K562 (cell line): ENCODE measurements around the gene ELP1. TPM values are rescaled to one million over a fixed set of nuclear protein-coding genes. Genes with fewer than 3 reads are reported as not detected.

Source experiments
- ATAC-seq: fragments of 200-7000 bp; cut with Tn5 transposase; 3 replicates; pipeline ENCODE4 v1.9.1; 2020; ENCODE audit warnings: moderate library complexity
- BruUV-seq: library from RNA; stranded (reverse); fragments of 400-500 nt; replicated peaks from 2 replicates; lab custom pipeline; 2021; lab: Mats Ljungman, UMichigan
- CTCF ChIA-PET: fragments of 300-600 bp; formaldehyde crosslinking; extraction: SDS; loops from one replicate; lab custom pipeline; 2021; ENCODE audit warnings: low intra/inter-chr PET ratio; lab: Yijun Ruan, JAX
- POLR2A ChIA-PET: fragments of 300-600, 350-650 bp; sonication (Branson Sonifier 250); formaldehyde crosslinking; extraction: SDS; loops from one replicate; lab custom pipeline; 2021; ENCODE audit warnings: antibody characterized with exemption, inconsistent platforms; lab: Yijun Ruan, JAX
- DNase-seq, 4 experiments: peaks; one replicate each; pipeline versions ENCODE4 v3.0.0 to v3.0.0-alpha.2; 2011 to 2018; ENCODE audit warnings: low spot score in 3 of 4, mixed read lengths in 3 of 4; ENCODE audit errors: extremely low read depth in 1 of 4
- FAIRE-seq: peaks from 2 replicates; lab custom pipeline; 2011; peaks lifted over from hg19 to GRCh38; lab: Jason Lieb, UNC
- H2AFZ ChIP-seq: 2 replicates; pipeline ENCODE4 v1.6.0; 2011; ENCODE audit warnings: low read depth, low read length, control low read depth, inconsistent platforms
- H3K27ac ChIP-seq: fragments of 200-600 bp; 3 replicates; pipeline ENCODE4 v1.8.0; 2011; ENCODE audit warnings: low read depth, mild to moderate bottlenecking, control low read depth, inconsistent platforms, low read length, moderate library complexity, mixed read lengths; ENCODE audit errors: extremely low read depth
- H3K27me3 ChIP-seq, 2 experiments: fragments of 300-600 bp in 1 of 2; 2 replicates in 1 of 2; 3 replicates in 1 of 2; pipeline versions ENCODE4 v1.6.0 to v1.8.0; 2011; ENCODE audit warnings: inconsistent platforms in 2 of 2, low read length in 2 of 2, mild to moderate bottlenecking in 1 of 2, mixed read lengths in 1 of 2, moderate library complexity in 1 of 2; ENCODE audit not compliant: control insufficient read depth in 2 of 2, insufficient read depth in 2 of 2
- H3K36me3 ChIP-seq: fragments of 300-600 bp; 3 replicates; pipeline ENCODE4 v1.8.0; 2011; ENCODE audit warnings: mild to moderate bottlenecking, low read length, inconsistent platforms; ENCODE audit not compliant: control insufficient read depth, insufficient read depth
- H3K4me1 ChIP-seq, 2 experiments: fragments of 200-600 bp in 1 of 2; replicated peaks in 1 of 2; 2 replicates in 1 of 2; 3 replicates in 1 of 2; pipeline versions ENCODE4 v1.5.1 to v1.8.0; 2011; ENCODE audit warnings: inconsistent platforms in 2 of 2, low read length in 2 of 2, mild to moderate bottlenecking in 1 of 2, mixed read lengths in 1 of 2, moderate library complexity in 1 of 2; ENCODE audit not compliant: control insufficient read depth in 2 of 2, insufficient read depth in 2 of 2
- H3K4me2 ChIP-seq: 2 replicates; pipeline ENCODE4 v1.6.1; 2011; ENCODE audit warnings: low read length, control low read depth, inconsistent platforms, mixed read lengths; ENCODE audit not compliant: insufficient read depth
- H3K4me3 ChIP-seq: fragments of 200-600 bp; sonication (generic), shearing (Covaris generic); 2 replicates; pipeline ENCODE4 v1.5.1; 2016; ENCODE audit warnings: control low read depth, inconsistent platforms
- H3K79me2 ChIP-seq: fragments of 200-600 bp; 3 replicates; pipeline ENCODE4 v1.8.0; 2011; ENCODE audit warnings: low read length, inconsistent platforms; ENCODE audit not compliant: control insufficient read depth, insufficient read depth
- H3K9ac ChIP-seq, 2 experiments: 2 replicates each; pipeline versions ENCODE4 v1.6.0 to v1.6.1; 2011; ENCODE audit warnings: low read depth in 2 of 2, low read length in 2 of 2, control low read depth in 1 of 2, inconsistent platforms in 1 of 2, mild to moderate bottlenecking in 1 of 2, mixed read lengths in 1 of 2; ENCODE audit not compliant: insufficient read depth in 1 of 2
- H3K9me1 ChIP-seq: one replicate; pipeline ENCODE4 v1.6.0; 2011; ENCODE audit warnings: inconsistent platforms, mild to moderate bottlenecking, low read length, moderate library complexity; ENCODE audit not compliant: control insufficient read depth, insufficient read depth
- H3K9me3 ChIP-seq: replicated peaks from 2 replicates; pipeline ENCODE4 v1.5.1; 2011; ENCODE audit warnings: low read depth, low read length, inconsistent platforms; ENCODE audit not compliant: control insufficient read depth, insufficient read depth
- H4K20me1 ChIP-seq: replicated peaks from 2 replicates; pipeline ENCODE4 v1.6.1; 2011; ENCODE audit warnings: low read length, inconsistent platforms, mixed read lengths; ENCODE audit not compliant: control insufficient read depth, insufficient read depth
- AFF1 ChIP-seq, 2 experiments: fragments of 450-650 bp; IDR thresholded peaks; 2 replicates each; pipeline ENCODE4 v1.6.1; 2018; ENCODE audit warnings: mild to moderate bottlenecking in 2 of 2, low read depth in 1 of 2; ENCODE audit not compliant: partially characterized antibody in 2 of 2
- NONO ChIP-seq, 2 experiments: fragments of 200-400 bp in 1 of 2; fragments of 450-650 bp in 1 of 2; formaldehyde crosslinking in 1 of 2; IDR thresholded peaks; 2 replicates each; pipeline ENCODE4 v1.6.1; 2017; ENCODE audit warnings: low read depth in 2 of 2, mild to moderate bottlenecking in 2 of 2, moderate library complexity in 2 of 2, low read length in 1 of 2
- SPI1 ChIP-seq: IDR thresholded peaks from 2 replicates; pipeline ENCODE4 v1.6.1; 2011; ENCODE audit warnings: low read depth, low read length, control low read depth, borderline replicate concordance
- TCF15 ChIP-seq: fragments of 250-450 bp; sonication (Bioruptor Pico); IDR thresholded peaks from 2 replicates; pipeline ENCODE4 v1.8.0; 2022; ENCODE audit warnings: moderate library complexity, mild to moderate bottlenecking, inconsistent platforms
- ZNF140 ChIP-seq: fragments of 250-450 bp; sonication (Bioruptor Pico); IDR thresholded peaks from 2 replicates; pipeline ENCODE4 v1.8.0; 2021; ENCODE audit warnings: moderate library complexity, mild to moderate bottlenecking, inconsistent platforms
- WGBS: fragments of 100-300 bp; shearing (Covaris generic); methylation state at CpG from one replicate; pipeline ENCODE4 v1.1.6; 2016; ENCODE audit warnings: low coverage, mixed read lengths; ENCODE audit not compliant: insufficient coverage; ENCODE audit errors: missing lambda C conversion rate; 5-methylcytosine and 5-hydroxymethylcytosine counted together
- in situ Hi-C: fragments of 300-500 bp; cut with MboI; formaldehyde crosslinking; loops from 4 replicates; pipeline ENCODE4 v1.15.0; 2018; ENCODE audit warnings: inconsistent platforms, mixed read lengths
- intact Hi-C: fragments of 100-400 bp; cut with micrococcal nuclease; formaldehyde crosslinking; loops from 2 replicates; pipeline ENCODE4 v1.14.2; 2022
- polyA plus RNA-seq, 8 experiments: library from polyadenylated mRNA; depleted of rRNA in 4 of 8; stranded (reverse) in 5 of 8; unstranded in 3 of 8; fragments of >200 nt; fragmentation: Nextera tagmentation in 2 of 8; fragmentation: Illumina TruSeq in 1 of 8; extraction: Ambion mirVana in 2 of 8; extraction: Trizol in 1 of 8; gene quantifications; 2 replicates each; pipeline versions ENCODE4 v1.2.1 to v1.2.3, GENCODE V29; 2011 to 2014; ENCODE audit warnings: inconsistent platforms in 1 of 8, missing spikeins in 1 of 8
- total RNA-seq, 7 experiments: library from RNA; depleted of rRNA in 6 of 7; stranded (reverse); fragments of >200 nt in 6 of 7; fragmentation: Illumina TruSeq in 2 of 7; extraction: Trizol in 2 of 7; gene quantifications; 2 replicates each; pipeline versions ENCODE4 v1.2.1 to v1.2.3, GENCODE V29; 2011 to 2021; ENCODE audit warnings: low replicate concordance in 1 of 7

ELP1 gene
- total and polyA plus RNA-seq, 9 of the 15 experiments (the other 6 are each of a cell fraction or from before 2014, with no cell fraction given), result 17.0 to 48.6 (median 39.7) TPM

GRCh38 chr9:108861464-108861863, 72.5 kb downstream of the ELP1 start:
- Histone ChIP-seq H3K79me2 (no peaks in the 10 kb centered on the region), H4K20me1 (no peaks in the 10 kb centered on the region), H3K4me1 (no peaks in the 10 kb centered on the region), H3K36me3 (no peaks in the 10 kb centered on the region), H3K9me3 (no peaks in the 10 kb centered on the region), H3K27me3 (peaks cover 4 to 8% of the 10 kb centered on the region in 2 experiments; a peak in 4 of 5 replicates), H3K4me3 (no peak overlapping the region), H3K4me2 (no peak overlapping the region), H3K9me1 (no peaks in the 10 kb centered on the region), H2AFZ (no peak overlapping the region), H3K9ac (no peak overlapping the region), H3K27ac (no peak overlapping the region)
- ChIA-PET CTCF (no interaction called here), POLR2A (no interaction called here)
- in situ Hi-C loops (no loop called here), intact Hi-C loops (no loop called here)
- no TSS peak for BruUV-seq
- WGBS, result 30% methylated on average over 7 of the region's 7 CpGs
- no peak for TF ChIP-seq AFF1 (IDR thresholded peaks at IDR 0.05; ENCODE audit: low read depth in 1 of 2, partially characterized antibody in 2 of 2)
- TF ChIP-seq ZNF140 (CRISPR knock-in tag), result no peak
- no peak for TF ChIP-seq SPI1
- TF ChIP-seq NONO (IDR thresholded peaks at IDR 0.05; ENCODE audit: low read depth in 2 of 2, low read length in 1 of 2), result no peak
- TF ChIP-seq TCF15, result no peak
- FAIRE-seq, result no peak
- no peak for DNase-seq
- no peak for ATAC-seq
